ENCODE results near the gene CFAP157.

CFAP157 gene

GRCh38 chr9:127716412-127716811 lies 9.6 kb downstream of the CFAP157 start:
- no peaks in the 10 kb centered on the region for H3K79me2 ChIP-seq (ENCODE audit: insufficient read depth, low read length)
- no peaks in the 10 kb centered on the region for H3F3A ChIP-seq (ENCODE audit: insufficient read depth)
- no peak for TF ChIP-seq EZH2phosphoT487 (conservative IDR thresholded peaks at IDR 0.05; ENCODE audit: low read length)
- TF ChIP-seq, protein P1, sequence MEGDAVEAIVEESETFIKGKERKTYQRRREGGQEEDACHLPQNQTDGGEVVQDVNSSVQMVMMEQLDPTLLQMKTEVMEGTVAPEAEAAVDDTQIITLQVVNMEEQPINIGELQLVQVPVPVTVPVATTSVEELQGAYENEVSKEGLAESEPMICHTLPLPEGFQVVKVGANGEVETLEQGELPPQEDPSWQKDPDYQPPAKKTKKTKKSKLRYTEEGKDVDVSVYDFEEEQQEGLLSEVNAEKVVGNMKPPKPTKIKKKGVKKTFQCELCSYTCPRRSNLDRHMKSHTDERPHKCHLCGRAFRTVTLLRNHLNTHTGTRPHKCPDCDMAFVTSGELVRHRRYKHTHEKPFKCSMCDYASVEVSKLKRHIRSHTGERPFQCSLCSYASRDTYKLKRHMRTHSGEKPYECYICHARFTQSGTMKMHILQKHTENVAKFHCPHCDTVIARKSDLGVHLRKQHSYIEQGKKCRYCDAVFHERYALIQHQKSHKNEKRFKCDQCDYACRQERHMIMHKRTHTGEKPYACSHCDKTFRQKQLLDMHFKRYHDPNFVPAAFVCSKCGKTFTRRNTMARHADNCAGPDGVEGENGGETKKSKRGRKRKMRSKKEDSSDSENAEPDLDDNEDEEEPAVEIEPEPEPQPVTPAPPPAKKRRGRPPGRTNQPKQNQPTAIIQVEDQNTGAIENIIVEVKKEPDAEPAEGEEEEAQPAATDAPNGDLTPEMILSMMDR (IDR thresholded peaks at IDR 0.05; ENCODE audit: insufficient read depth, low read length, poor library complexity, severe bottlenecking), result no peak
- H3K9me2 ChIP-seq (replicated peaks; ENCODE audit: insufficient read depth, low read length), result no peaks in the 10 kb centered on the region
- H2AFZ ChIP-seq (ENCODE audit: low read depth, low read length, severe bottlenecking), result peak overlapping the region; percentile 95
- no peaks in the 10 kb centered on the region for H3K27me3 ChIP-seq (ENCODE audit: low read length)
- no peak overlapping the region for H3K9ac ChIP-seq (ENCODE audit: low read length)
- peak overlapping the region; percentile 86 for H3K4me2 ChIP-seq (ENCODE audit: low read depth, low read length, poor library complexity, severe bottlenecking)
- H3K27ac ChIP-seq (ENCODE audit: low read depth, low read length), result no peak overlapping the region
- H3K9me3 ChIP-seq (ENCODE audit: insufficient read depth, low read length), result no peaks in the 10 kb centered on the region
- no peaks in the 10 kb centered on the region for H4K20me1 ChIP-seq (ENCODE audit: low read depth, low read length)
- no peak overlapping the region for H3K4me3 ChIP-seq (ENCODE audit: insufficient read depth, low read length, poor library complexity, severe bottlenecking)
- no peaks in the 10 kb centered on the region for H3K36me3 ChIP-seq (ENCODE audit: low read length)

GRCh38 chr9:127717766-127718165 lies 11.0 kb downstream of the CFAP157 start:
- Histone ChIP-seq H3K4me2 (ENCODE audit: low read depth, low read length, poor library complexity, severe bottlenecking) (no peak overlapping the region), H3K27me3 (ENCODE audit: low read length) (no peaks in the 10 kb centered on the region), H3K4me3 (ENCODE audit: insufficient read depth, low read length, poor library complexity, severe bottlenecking) (no peak overlapping the region), H2AFZ (ENCODE audit: low read depth, low read length, severe bottlenecking) (no peak overlapping the region), H3K36me3 (ENCODE audit: low read length) (no peaks in the 10 kb centered on the region), H3K9ac (ENCODE audit: low read length) (no peak overlapping the region), H3K9me3 (ENCODE audit: insufficient read depth, low read length) (no peaks in the 10 kb centered on the region), H3K9me2 (replicated peaks; ENCODE audit: insufficient read depth, low read length) (no peaks in the 10 kb centered on the region), H4K20me1 (ENCODE audit: low read depth, low read length) (no peaks in the 10 kb centered on the region), H3K27ac (ENCODE audit: low read depth, low read length) (no peak overlapping the region), H3F3A (ENCODE audit: insufficient read depth) (no peaks in the 10 kb centered on the region), H3K79me2 (ENCODE audit: insufficient read depth, low read length) (no peaks in the 10 kb centered on the region)
- TF ChIP-seq, protein P1 (IDR thresholded peaks at IDR 0.05; ENCODE audit: insufficient read depth, low read length, poor library complexity, severe bottlenecking), result no peak
- no peak for TF ChIP-seq EZH2phosphoT487 (conservative IDR thresholded peaks at IDR 0.05; ENCODE audit: low read length)

GRCh38 chr9:127720031-127720864 lies 13.5 kb downstream of the CFAP157 start:
- Histone ChIP-seq H3K9ac (ENCODE audit: low read length) (no peak overlapping the region), H3K27ac (ENCODE audit: low read depth, low read length) (no peak overlapping the region), H2AFZ (ENCODE audit: low read depth, low read length, severe bottlenecking) (no peak overlapping the region), H3K4me2 (ENCODE audit: low read depth, low read length, poor library complexity, severe bottlenecking) (no peak overlapping the region), H3K79me2 (ENCODE audit: insufficient read depth, low read length) (no peaks in the 10 kb centered on the region), H3K27me3 (ENCODE audit: low read length) (no peaks in the 10 kb centered on the region), H3K36me3 (ENCODE audit: low read length) (no peaks in the 10 kb centered on the region), H4K20me1 (ENCODE audit: low read depth, low read length) (no peaks in the 10 kb centered on the region), H3K4me3 (ENCODE audit: insufficient read depth, low read length, poor library complexity, severe bottlenecking) (no peak overlapping the region), H3K9me3 (ENCODE audit: insufficient read depth, low read length) (no peaks in the 10 kb centered on the region), H3K9me2 (replicated peaks; ENCODE audit: insufficient read depth, low read length) (no peaks in the 10 kb centered on the region), H3F3A (ENCODE audit: insufficient read depth) (no peaks in the 10 kb centered on the region)
- TF ChIP-seq, protein P1 (IDR thresholded peaks at IDR 0.05; ENCODE audit: insufficient read depth, low read length, poor library complexity, severe bottlenecking), result no peak
- TF ChIP-seq EZH2phosphoT487 (conservative IDR thresholded peaks at IDR 0.05; ENCODE audit: low read length), result no peak

Data from SU-DHL-6 (cell line).